Fibroblast of lung (primary cell): Measurements from ENCODE around the gene IL23R. TPM values are rescaled to one million over a fixed set of nuclear protein-coding genes. Genes with fewer than 3 reads are reported as not detected.

Experiments used
- DNase-seq, 2 donors: peaks; one replicate each; pipeline versions ENCODE4 v3.0.0 to v3.0.0-alpha.2; 2010; ENCODE audit warnings: low read depth in 2 of 2
- H2AFZ ChIP-seq: 2 replicates; pipeline ENCODE4 v1.5.1; 2012; ENCODE audit warnings: low read length, control low read depth, inconsistent platforms
- H3K27ac ChIP-seq: 2 replicates; pipeline ENCODE4 v1.5.1; 2011; ENCODE audit warnings: low read length, control low read depth; ENCODE audit not compliant: insufficient read depth
- H3K27me3 ChIP-seq: 2 replicates; pipeline ENCODE4 v1.5.1; 2011; ENCODE audit warnings: mild to moderate bottlenecking, low read length; ENCODE audit not compliant: control insufficient read depth, insufficient read depth
- H3K36me3 ChIP-seq: 2 replicates; pipeline ENCODE4 v1.5.1; 2011; ENCODE audit warnings: low read length; ENCODE audit not compliant: control insufficient read depth, insufficient read depth
- H3K4me1 ChIP-seq: 2 replicates; pipeline ENCODE4 v1.5.1; 2011; ENCODE audit warnings: low read length; ENCODE audit not compliant: control insufficient read depth, insufficient read depth; ENCODE audit errors: extremely low read depth
- H3K4me2 ChIP-seq: 2 replicates; pipeline ENCODE4 v1.5.1; 2011; ENCODE audit warnings: low read length, control low read depth; ENCODE audit not compliant: insufficient read depth; ENCODE audit errors: extremely low read depth
- H3K4me3 ChIP-seq, 4 experiments: fragments of 200-600 bp in 1 of 4; sonication (generic) in 1 of 4; replicated peaks in 1 of 4; 2 replicates each; pipeline ENCODE4 v1.5.1; 2011 to 2016; ENCODE audit warnings: low read length in 4 of 4, low read depth in 3 of 4, mild to moderate bottlenecking in 3 of 4, control low read depth in 2 of 4, inconsistent platforms in 1 of 4, mixed read lengths in 1 of 4; ENCODE audit not compliant: insufficient read depth in 1 of 4; ENCODE audit errors: control extremely low read depth in 1 of 4
- H3K79me2 ChIP-seq: 2 replicates; pipeline ENCODE4 v1.5.1; 2012; ENCODE audit warnings: mild to moderate bottlenecking, low read length, inconsistent platforms; ENCODE audit not compliant: control insufficient read depth, insufficient read depth
- H3K9ac ChIP-seq: 2 replicates; pipeline ENCODE4 v1.5.1; 2011; ENCODE audit warnings: mild to moderate bottlenecking, low read length, control low read depth; ENCODE audit not compliant: insufficient read depth
- H3K9me3 ChIP-seq: 2 replicates; pipeline ENCODE4 v1.5.1; 2012; ENCODE audit warnings: low read depth, low read length; ENCODE audit not compliant: control insufficient read depth, insufficient read depth
- H4K20me1 ChIP-seq: 2 replicates; pipeline ENCODE4 v1.5.1; 2011; ENCODE audit warnings: low read length; ENCODE audit not compliant: control insufficient read depth, insufficient read depth; ENCODE audit errors: extremely low read depth
- CTCF ChIP-seq, 2 donors: IDR thresholded peaks in 1 of 2; conservative IDR thresholded peaks in 1 of 2; 1 replicate in 1 of 2; 2 replicates in 1 of 2; pipeline ENCODE4 v1.5.1; 2011 to 2012; ENCODE audit warnings: low read length in 2 of 2, control low read depth in 1 of 2, inconsistent platforms in 1 of 2, low read depth in 1 of 2, mild to moderate bottlenecking in 1 of 2
- EZH2 ChIP-seq: IDR thresholded peaks from 2 replicates; pipeline ENCODE4 v1.5.1; 2012; ENCODE audit warnings: low read length, control low read depth, mild to moderate bottlenecking; ENCODE audit errors: missing control alignments
- polyA minus RNA-seq: library from RNA; depleted of rRNA, polyadenylated mRNA; stranded (reverse); fragments of >200 nt; gene quantifications from 2 replicates; pipeline ENCODE4 v1.2.3, GENCODE V29; 2011; ENCODE audit warnings: low replicate concordance
- polyA plus RNA-seq, 2 donors: library from polyadenylated mRNA; depleted of rRNA in 1 of 2; stranded (reverse) in 1 of 2; unstranded in 1 of 2; fragments of >200 nt; gene quantifications; 2 replicates each; pipeline ENCODE4 v1.2.1, GENCODE V29; 2011 to 2012; ENCODE audit warnings: missing spikeins in 1 of 2
- total RNA-seq: library from RNA; depleted of rRNA; stranded (reverse); fragments of >200 nt; gene quantifications from 2 replicates; pipeline ENCODE4 v1.2.1, GENCODE V29; 2014

The IL23R gene, protein sequence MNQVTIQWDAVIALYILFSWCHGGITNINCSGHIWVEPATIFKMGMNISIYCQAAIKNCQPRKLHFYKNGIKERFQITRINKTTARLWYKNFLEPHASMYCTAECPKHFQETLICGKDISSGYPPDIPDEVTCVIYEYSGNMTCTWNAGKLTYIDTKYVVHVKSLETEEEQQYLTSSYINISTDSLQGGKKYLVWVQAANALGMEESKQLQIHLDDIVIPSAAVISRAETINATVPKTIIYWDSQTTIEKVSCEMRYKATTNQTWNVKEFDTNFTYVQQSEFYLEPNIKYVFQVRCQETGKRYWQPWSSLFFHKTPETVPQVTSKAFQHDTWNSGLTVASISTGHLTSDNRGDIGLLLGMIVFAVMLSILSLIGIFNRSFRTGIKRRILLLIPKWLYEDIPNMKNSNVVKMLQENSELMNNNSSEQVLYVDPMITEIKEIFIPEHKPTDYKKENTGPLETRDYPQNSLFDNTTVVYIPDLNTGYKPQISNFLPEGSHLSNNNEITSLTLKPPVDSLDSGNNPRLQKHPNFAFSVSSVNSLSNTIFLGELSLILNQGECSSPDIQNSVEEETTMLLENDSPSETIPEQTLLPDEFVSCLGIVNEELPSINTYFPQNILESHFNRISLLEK
- not detected in 2 replicates for total RNA-seq
- not detected in 2 replicates for polyA plus RNA-seq
- polyA plus RNA-seq (2012) = not detected in 2 replicates
- polyA minus RNA-seq = not detected in 2 replicates

GRCh38 chr1:67166196-67166595 lies at the start of gene IL23R:
IL23R (plus strand) TSS chr1:67166454; CDS start chr1:67168121, 1,667 bp downstream.
- no peak within 1 kb of the TSS for H3K4me3 ChIP-seq
- no peaks in the 10 kb centered on the region for H3K4me1 ChIP-seq
- no peak within 1 kb of the TSS for H3K4me2 ChIP-seq
- no peaks in the 10 kb centered on the region for H3K36me3 ChIP-seq
- H3K27ac ChIP-seq = no peak within 1 kb of the TSS
- DNase-seq = no peak
- H3K9ac ChIP-seq = no peak within 1 kb of the TSS
- H2AFZ ChIP-seq = no peak within 1 kb of the TSS
- TF ChIP-seq CTCF (conservative IDR thresholded peaks at IDR 0.05 in 1 of 2, IDR thresholded peaks at IDR 0.05 in 1 of 2; ENCODE audit: low read depth in 1 of 2, low read length in 2 of 2) (no peak), EZH2 (no peak)
- no peaks in the 10 kb centered on the region for H3K9me3 ChIP-seq
- no peaks in the 10 kb centered on the region for H4K20me1 ChIP-seq
- no peaks in the 10 kb centered on the region for H3K27me3 ChIP-seq
- no peaks in the 10 kb centered on the region for H3K79me2 ChIP-seq

GRCh38 chr1:67118191-67118590 lies 48.1 kb upstream of the IL23R start:
- no peak overlapping the region for H3K4me3 ChIP-seq
- no peaks in the 10 kb centered on the region for H3K27me3 ChIP-seq
- H3K79me2 ChIP-seq = no peaks in the 10 kb centered on the region
- peak in 1 of 2 donors; percentile 26 for DNase-seq
- no peaks in the 10 kb centered on the region for H3K4me1 ChIP-seq
- no peaks in the 10 kb centered on the region for H3K9me3 ChIP-seq
- no peak overlapping the region for H2AFZ ChIP-seq
- H3K36me3 ChIP-seq = no peaks in the 10 kb centered on the region
- no peak overlapping the region for H3K9ac ChIP-seq
- TF ChIP-seq EZH2 = no peak
- no peak for TF ChIP-seq CTCF (conservative IDR thresholded peaks at IDR 0.05 in 1 of 2, IDR thresholded peaks at IDR 0.05 in 1 of 2; ENCODE audit: low read depth in 1 of 2, low read length in 2 of 2)
- no peak overlapping the region for H3K4me2 ChIP-seq
- H4K20me1 ChIP-seq = no peaks in the 10 kb centered on the region
- H3K27ac ChIP-seq = no peak overlapping the region

GRCh38 chr1:67118646-67119045 lies 47.6 kb upstream of the IL23R start:
- Histone ChIP-seq H2AFZ (no peak overlapping the region), H3K9ac (no peak overlapping the region), H3K27ac (no peak overlapping the region), H3K4me1 (no peaks in the 10 kb centered on the region), H3K79me2 (no peaks in the 10 kb centered on the region), H3K27me3 (no peaks in the 10 kb centered on the region), H3K4me3 (no peak overlapping the region), H3K36me3 (no peaks in the 10 kb centered on the region), H3K9me3 (no peaks in the 10 kb centered on the region), H4K20me1 (no peaks in the 10 kb centered on the region), H3K4me2 (no peak overlapping the region)
- TF ChIP-seq CTCF (conservative IDR thresholded peaks at IDR 0.05 in 1 of 2, IDR thresholded peaks at IDR 0.05 in 1 of 2; ENCODE audit: low read depth in 1 of 2, low read length in 2 of 2) (no peak), EZH2 (no peak)
- DNase-seq = no peak
